SK-N-SH treated with all-trans-retinoic acid at 6 μM for 48 hours (cell line): ENCODE results near the gene OR9Q1.

Source experiments
- ATAC-seq: fragments of 200-7000 bp; cut with Tn5 transposase; 3 replicates; pipeline ENCODE4 v1.9.1; 2020; ENCODE audit warnings: mild to moderate bottlenecking, moderate library complexity
- BACH2 ChIP-seq: fragments of 250-450 bp; sonication (Bioruptor Pico); IDR thresholded peaks from 2 replicates; pipeline ENCODE4 v1.9.0; 2021; ENCODE audit warnings: mild to moderate bottlenecking, borderline replicate concordance
- CSDC2 ChIP-seq: fragments of 250-450 bp; sonication (Bioruptor Pico); IDR thresholded peaks from 2 replicates; pipeline ENCODE4 v1.5.0; 2020; ENCODE audit warnings: mild to moderate bottlenecking, moderate library complexity
- GLIS3 ChIP-seq: fragments of 250-450 bp; sonication (Bioruptor Pico); IDR thresholded peaks from 2 replicates; pipeline ENCODE4 v1.5.0; 2020; ENCODE audit warnings: mild to moderate bottlenecking, moderate library complexity
- ISL1 ChIP-seq: fragments of 250-450 bp; sonication (Bioruptor Pico); IDR thresholded peaks from 2 replicates; pipeline ENCODE4 v2.1.2; 2022; ENCODE audit warnings: mild to moderate bottlenecking, moderate library complexity
- PPARA ChIP-seq: fragments of 250-450 bp; sonication (Bioruptor Pico); IDR thresholded peaks from 2 replicates; pipeline ENCODE4 v1.5.0; 2020; ENCODE audit warnings: mild to moderate bottlenecking, borderline replicate concordance
- RARB ChIP-seq: fragments of 250-450 bp; sonication (Bioruptor Pico); IDR thresholded peaks from 2 replicates; pipeline ENCODE4 v1.8.0; 2021; ENCODE audit warnings: mild to moderate bottlenecking, moderate library complexity
- TCF4 ChIP-seq: fragments of 250-450 bp; sonication (Bioruptor Pico); IDR thresholded peaks from 2 replicates; pipeline ENCODE4 v1.8.0; 2021; ENCODE audit warnings: mild to moderate bottlenecking, moderate library complexity, borderline replicate concordance
- TOX ChIP-seq: fragments of 250-450 bp; sonication (Bioruptor Pico); IDR thresholded peaks from 2 replicates; pipeline ENCODE4 v1.8.0; 2021; ENCODE audit warnings: mild to moderate bottlenecking, moderate library complexity, borderline replicate concordance
- ZC3H10 ChIP-seq: fragments of 250-450 bp; sonication (Bioruptor Pico); IDR thresholded peaks from 2 replicates; pipeline ENCODE4 v1.5.1; 2021; ENCODE audit warnings: mild to moderate bottlenecking, moderate library complexity
- ZFP30 ChIP-seq: fragments of 450-650 bp; formaldehyde crosslinking; IDR thresholded peaks from 2 replicates; pipeline ENCODE4 v1.5.0; 2022; ENCODE audit warnings: mild to moderate bottlenecking, moderate library complexity
- ZNF565 ChIP-seq: fragments of 450-650 bp; formaldehyde crosslinking; conservative IDR thresholded peaks from 2 replicates; pipeline ENCODE4 v1.5.0; 2020; ENCODE audit warnings: low read depth, mild to moderate bottlenecking, moderate library complexity
- ZNF70 ChIP-seq: fragments of 450-650 bp; formaldehyde crosslinking; IDR thresholded peaks from 2 replicates; pipeline ENCODE4 v1.5.0; 2020; ENCODE audit warnings: mild to moderate bottlenecking, moderate library complexity
- ZNF8 ChIP-seq: fragments of 450-650 bp; formaldehyde crosslinking; IDR thresholded peaks from 2 replicates; pipeline ENCODE4 v1.5.0; 2020; ENCODE audit warnings: mild to moderate bottlenecking, moderate library complexity
- TF ChIP-seq, protein P1 (sequence below): fragments of 250-450 bp; sonication (Bioruptor Pico); IDR thresholded peaks from 2 replicates; pipeline ENCODE4 v1.5.1; 2020; ENCODE audit warnings: low read depth, mild to moderate bottlenecking, moderate library complexity
- TF ChIP-seq, protein P2 (sequence below): fragments of 250-450 bp; sonication (Bioruptor Pico); IDR thresholded peaks from 2 replicates; pipeline ENCODE4 v1.8.0; 2020; ENCODE audit warnings: mild to moderate bottlenecking, moderate library complexity, borderline replicate concordance
- TF ChIP-seq, protein P3 (sequence below): fragments of 250-450 bp; sonication (Bioruptor Pico); IDR thresholded peaks from 2 replicates; pipeline ENCODE4 v1.8.0; 2021; ENCODE audit warnings: low read depth, mild to moderate bottlenecking, moderate library complexity, borderline replicate concordance
- TF ChIP-seq, protein P4 (sequence below): fragments of 250-450 bp; sonication (Bioruptor Pico); IDR thresholded peaks from 2 replicates; pipeline ENCODE4 v1.5.1; 2021; ENCODE audit warnings: mild to moderate bottlenecking, moderate library complexity
- TF ChIP-seq, protein P5 (sequence below): fragments of 250-450 bp; sonication (Bioruptor Pico); IDR thresholded peaks from 2 replicates; pipeline ENCODE4 v1.5.0; 2020; ENCODE audit warnings: mild to moderate bottlenecking, moderate library complexity

Gene OR9Q1

DNA sequence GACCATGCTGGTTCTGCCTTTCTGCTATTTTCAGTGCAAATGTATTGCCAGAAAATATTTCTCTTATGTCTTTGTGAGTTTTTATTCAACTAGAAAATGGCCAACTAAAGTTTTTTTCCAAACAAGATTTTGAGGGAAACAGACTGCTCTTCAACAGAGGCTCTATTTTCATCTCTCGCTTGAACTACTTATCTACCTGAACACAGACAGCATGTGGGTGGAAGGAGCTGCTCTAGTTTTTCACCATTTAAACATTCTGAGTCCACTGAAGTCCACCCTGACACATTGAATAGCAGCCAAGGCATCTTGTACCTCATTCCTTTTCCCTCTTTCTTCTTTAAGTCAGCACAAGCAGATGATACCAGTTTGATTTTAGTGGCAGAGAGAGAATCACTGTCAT, 111.5 kb downstream of the OR9Q1 start:
- no peak for ATAC-seq

DNA sequence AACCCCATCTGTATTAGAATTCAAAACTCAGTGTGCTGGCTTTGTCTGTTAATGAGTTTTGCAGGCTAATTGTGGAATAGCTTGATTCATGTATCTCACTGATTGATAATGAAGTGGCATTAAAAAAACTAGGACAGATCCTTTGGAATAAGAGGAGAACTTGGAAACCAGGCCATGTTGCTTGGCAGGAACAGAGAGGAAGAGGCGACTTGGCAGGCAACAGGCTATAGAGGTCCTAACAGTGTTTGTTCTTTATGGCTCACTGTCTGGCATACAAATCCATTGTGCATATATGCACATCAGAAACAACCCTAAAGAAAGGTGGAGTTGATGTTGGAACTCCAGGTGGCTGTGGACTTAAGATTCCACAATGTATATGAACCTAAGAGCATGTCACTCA, 119.1 kb downstream of the OR9Q1 start:
- ATAC-seq = no peak
- TF ChIP-seq ZNF8 (CRISPR knock-in tag) (no peak), TOX (CRISPR knock-in tag) (no peak), ZFP30 (CRISPR knock-in tag) (no peak), ZC3H10 (CRISPR knock-in tag) (no peak), RARB (CRISPR knock-in tag) (no peak), ZNF565 (CRISPR knock-in tag) (no peak), TCF4 (CRISPR knock-in tag) (no peak), BACH2 (CRISPR knock-in tag) (no peak), ISL1 (no peak), ZNF70 (CRISPR knock-in tag) (no peak)
- TF ChIP-seq, protein P1, sequence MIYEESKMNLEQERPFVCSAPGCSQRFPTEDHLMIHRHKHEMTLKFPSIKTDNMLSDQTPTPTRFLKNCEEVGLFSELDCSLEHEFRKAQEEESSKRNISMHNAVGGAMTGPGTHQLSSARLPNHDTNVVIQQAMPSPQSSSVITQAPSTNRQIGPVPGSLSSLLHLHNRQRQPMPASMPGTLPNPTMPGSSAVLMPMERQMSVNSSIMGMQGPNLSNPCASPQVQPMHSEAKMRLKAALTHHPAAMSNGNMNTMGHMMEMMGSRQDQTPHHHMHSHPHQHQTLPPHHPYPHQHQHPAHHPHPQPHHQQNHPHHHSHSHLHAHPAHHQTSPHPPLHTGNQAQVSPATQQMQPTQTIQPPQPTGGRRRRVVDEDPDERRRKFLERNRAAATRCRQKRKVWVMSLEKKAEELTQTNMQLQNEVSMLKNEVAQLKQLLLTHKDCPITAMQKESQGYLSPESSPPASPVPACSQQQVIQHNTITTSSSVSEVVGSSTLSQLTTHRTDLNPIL (CRISPR knock-in tag) = no peak
- TF ChIP-seq, protein P2, sequence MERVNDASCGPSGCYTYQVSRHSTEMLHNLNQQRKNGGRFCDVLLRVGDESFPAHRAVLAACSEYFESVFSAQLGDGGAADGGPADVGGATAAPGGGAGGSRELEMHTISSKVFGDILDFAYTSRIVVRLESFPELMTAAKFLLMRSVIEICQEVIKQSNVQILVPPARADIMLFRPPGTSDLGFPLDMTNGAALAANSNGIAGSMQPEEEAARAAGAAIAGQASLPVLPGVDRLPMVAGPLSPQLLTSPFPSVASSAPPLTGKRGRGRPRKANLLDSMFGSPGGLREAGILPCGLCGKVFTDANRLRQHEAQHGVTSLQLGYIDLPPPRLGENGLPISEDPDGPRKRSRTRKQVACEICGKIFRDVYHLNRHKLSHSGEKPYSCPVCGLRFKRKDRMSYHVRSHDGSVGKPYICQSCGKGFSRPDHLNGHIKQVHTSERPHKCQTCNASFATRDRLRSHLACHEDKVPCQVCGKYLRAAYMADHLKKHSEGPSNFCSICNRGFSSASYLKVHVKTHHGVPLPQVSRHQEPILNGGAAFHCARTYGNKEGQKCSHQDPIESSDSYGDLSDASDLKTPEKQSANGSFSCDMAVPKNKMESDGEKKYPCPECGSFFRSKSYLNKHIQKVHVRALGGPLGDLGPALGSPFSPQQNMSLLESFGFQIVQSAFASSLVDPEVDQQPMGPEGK = no peak

More for the DNA sequence above, 111.5 kb downstream of the OR9Q1 start:
- TF ChIP-seq ISL1 (no peak), ZNF70 (CRISPR knock-in tag) (no peak), TOX (CRISPR knock-in tag) (no peak), ZNF565 (CRISPR knock-in tag) (no peak), BACH2 (CRISPR knock-in tag) (no peak), PPARA (CRISPR knock-in tag) (no peak)
- TF ChIP-seq, protein P3, sequence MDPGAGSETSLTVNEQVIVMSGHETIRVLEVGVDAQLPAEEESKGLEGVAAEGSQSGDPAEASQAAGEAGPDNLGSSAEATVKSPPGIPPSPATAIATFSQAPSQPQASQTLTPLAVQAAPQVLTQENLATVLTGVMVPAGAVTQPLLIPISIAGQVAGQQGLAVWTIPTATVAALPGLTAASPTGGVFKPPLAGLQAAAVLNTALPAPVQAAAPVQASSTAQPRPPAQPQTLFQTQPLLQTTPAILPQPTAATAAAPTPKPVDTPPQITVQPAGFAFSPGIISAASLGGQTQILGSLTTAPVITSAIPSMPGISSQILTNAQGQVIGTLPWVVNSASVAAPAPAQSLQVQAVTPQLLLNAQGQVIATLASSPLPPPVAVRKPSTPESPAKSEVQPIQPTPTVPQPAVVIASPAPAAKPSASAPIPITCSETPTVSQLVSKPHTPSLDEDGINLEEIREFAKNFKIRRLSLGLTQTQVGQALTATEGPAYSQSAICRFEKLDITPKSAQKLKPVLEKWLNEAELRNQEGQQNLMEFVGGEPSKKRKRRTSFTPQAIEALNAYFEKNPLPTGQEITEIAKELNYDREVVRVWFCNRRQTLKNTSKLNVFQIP = no peak
- TF ChIP-seq, protein P2 = no peak
- TF ChIP-seq, protein P4, sequence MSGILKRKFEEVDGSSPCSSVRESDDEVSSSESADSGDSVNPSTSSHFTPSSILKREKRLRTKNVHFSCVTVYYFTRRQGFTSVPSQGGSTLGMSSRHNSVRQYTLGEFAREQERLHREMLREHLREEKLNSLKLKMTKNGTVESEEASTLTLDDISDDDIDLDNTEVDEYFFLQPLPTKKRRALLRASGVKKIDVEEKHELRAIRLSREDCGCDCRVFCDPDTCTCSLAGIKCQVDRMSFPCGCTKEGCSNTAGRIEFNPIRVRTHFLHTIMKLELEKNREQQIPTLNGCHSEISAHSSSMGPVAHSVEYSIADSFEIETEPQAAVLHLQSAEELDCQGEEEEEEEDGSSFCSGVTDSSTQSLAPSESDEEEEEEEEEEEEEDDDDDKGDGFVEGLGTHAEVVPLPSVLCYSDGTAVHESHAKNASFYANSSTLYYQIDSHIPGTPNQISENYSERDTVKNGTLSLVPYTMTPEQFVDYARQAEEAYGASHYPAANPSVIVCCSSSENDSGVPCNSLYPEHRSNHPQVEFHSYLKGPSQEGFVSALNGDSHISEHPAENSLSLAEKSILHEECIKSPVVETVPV (CRISPR knock-in tag) = no peak
- TF ChIP-seq, protein P5, sequence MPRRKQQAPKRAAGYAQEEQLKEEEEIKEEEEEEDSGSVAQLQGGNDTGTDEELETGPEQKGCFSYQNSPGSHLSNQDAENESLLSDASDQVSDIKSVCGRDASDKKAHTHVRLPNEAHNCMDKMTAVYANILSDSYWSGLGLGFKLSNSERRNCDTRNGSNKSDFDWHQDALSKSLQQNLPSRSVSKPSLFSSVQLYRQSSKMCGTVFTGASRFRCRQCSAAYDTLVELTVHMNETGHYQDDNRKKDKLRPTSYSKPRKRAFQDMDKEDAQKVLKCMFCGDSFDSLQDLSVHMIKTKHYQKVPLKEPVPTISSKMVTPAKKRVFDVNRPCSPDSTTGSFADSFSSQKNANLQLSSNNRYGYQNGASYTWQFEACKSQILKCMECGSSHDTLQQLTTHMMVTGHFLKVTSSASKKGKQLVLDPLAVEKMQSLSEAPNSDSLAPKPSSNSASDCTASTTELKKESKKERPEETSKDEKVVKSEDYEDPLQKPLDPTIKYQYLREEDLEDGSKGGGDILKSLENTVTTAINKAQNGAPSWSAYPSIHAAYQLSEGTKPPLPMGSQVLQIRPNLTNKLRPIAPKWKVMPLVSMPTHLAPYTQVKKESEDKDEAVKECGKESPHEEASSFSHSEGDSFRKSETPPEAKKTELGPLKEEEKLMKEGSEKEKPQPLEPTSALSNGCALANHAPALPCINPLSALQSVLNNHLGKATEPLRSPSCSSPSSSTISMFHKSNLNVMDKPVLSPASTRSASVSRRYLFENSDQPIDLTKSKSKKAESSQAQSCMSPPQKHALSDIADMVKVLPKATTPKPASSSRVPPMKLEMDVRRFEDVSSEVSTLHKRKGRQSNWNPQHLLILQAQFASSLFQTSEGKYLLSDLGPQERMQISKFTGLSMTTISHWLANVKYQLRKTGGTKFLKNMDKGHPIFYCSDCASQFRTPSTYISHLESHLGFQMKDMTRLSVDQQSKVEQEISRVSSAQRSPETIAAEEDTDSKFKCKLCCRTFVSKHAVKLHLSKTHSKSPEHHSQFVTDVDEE (CRISPR knock-in tag) = no peak

DNA sequence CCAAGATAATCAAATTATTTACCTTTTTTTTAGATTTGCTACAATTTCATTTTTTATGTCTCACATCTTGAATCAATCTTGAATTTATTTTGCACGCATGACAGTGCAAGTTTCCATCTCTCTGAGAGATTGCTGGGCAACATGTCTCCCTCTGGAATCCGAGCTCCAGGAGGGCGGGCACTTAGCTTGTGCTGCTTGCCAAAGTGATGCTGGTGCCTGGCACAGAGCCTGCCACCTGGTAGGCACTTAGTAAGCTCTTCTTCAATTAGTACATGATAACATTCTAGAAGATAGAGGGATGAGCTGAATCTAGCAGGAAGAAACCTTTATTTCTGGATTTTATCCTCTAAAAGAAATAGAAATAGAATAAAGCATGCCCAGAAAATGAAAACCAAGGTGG, 129.1 kb downstream of the OR9Q1 start:
- no peak for ATAC-seq
- TF ChIP-seq, protein P4 (CRISPR knock-in tag) = no peak
- TF ChIP-seq ZNF565 (CRISPR knock-in tag) (no peak), ZC3H10 (CRISPR knock-in tag) (no peak), ISL1 (no peak), RARB (CRISPR knock-in tag) (no peak), TCF4 (CRISPR knock-in tag) (no peak), ZNF70 (CRISPR knock-in tag) (no peak), BACH2 (CRISPR knock-in tag) (no peak), GLIS3 (CRISPR knock-in tag) (no peak), CSDC2 (CRISPR knock-in tag) (no peak)
- TF ChIP-seq, protein P3 = no peak
